Smooth muscle cell of the umbilical artery (primary cell): Measurements from ENCODE around the gene TP53TG3D. TPM values are rescaled to one million over a fixed set of nuclear protein-coding genes. Genes with fewer than 3 reads are reported as not detected.

Experiments
- total RNA-seq: library from RNA; depleted of rRNA; stranded (reverse); fragments of >200 nt; gene quantifications from 2 replicates; pipeline ENCODE4 v1.2.3, GENCODE V29; 2014

Gene TP53TG3D, protein sequence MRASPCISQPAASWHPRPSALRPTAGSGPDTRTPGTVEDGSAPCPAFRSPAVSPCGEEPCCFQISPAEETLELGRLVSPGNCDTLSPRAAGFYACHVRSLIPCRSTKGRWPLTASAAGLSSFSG
- under 0.01 TPM in 1 of 2 replicates, not detected in the other for total RNA-seq

GRCh38 chr16:32252986-32253385 is at the start of gene TP53TG3D:
Gene TP53TG3D (plus strand): TSS chr16:32253286. CDS start chr16:32253354, 68 bp downstream.

